HG03520 (cell line): Measurements from ENCODE around the gene SLC16A14.

Source experiments
- ATAC-seq: cut with Tn5 transposase; IDR thresholded peaks from one replicate; pipeline ENCODE4 v1.9.1; 2021; ENCODE audit warnings: mild to moderate bottlenecking, moderate library complexity; ENCODE audit not compliant: unreplicated experiment

Gene SLC16A14

GRCh38 chr2:230043025-230043424 is 25.7 kb downstream of the SLC16A14 start:
- ATAC-seq = no peak

- ATAC-seq = no peak
Observed at GRCh38 chr2:230042195-230042594, 26.5 kb downstream of the SLC16A14 start.

- ATAC-seq = no peak
Observed at GRCh38 chr2:230023313-230023712, 45.4 kb downstream of the SLC16A14 start.

- no peak for ATAC-seq
Observed at GRCh38 chr2:230019742-230020141, 49.0 kb downstream of the SLC16A14 start.

- ATAC-seq = no peak
Observed at GRCh38 chr2:230018153-230018552, 50.6 kb downstream of the SLC16A14 start.

GRCh38 chr2:230016844-230017243 is 51.9 kb downstream of the SLC16A14 start:
- ATAC-seq = no peak

- no peak for ATAC-seq
Observed at GRCh38 chr2:230012267-230012884, 56.3 kb downstream of the SLC16A14 start.

GRCh38 chr2:230011617-230012016 is 57.1 kb downstream of the SLC16A14 start:
- no peak for ATAC-seq

- ATAC-seq = no peak
Observed at GRCh38 chr2:230010501-230010900, 58.2 kb downstream of the SLC16A14 start.

- no peak for ATAC-seq
Observed at GRCh38 chr2:230008708-230009066, 60.0 kb downstream of the SLC16A14 start.

- ATAC-seq = peak; percentile 55
Observed at GRCh38 chr2:230007931-230008707, 60.6 kb downstream of the SLC16A14 start.

- peak; percentile 95 for ATAC-seq
Observed at GRCh38 chr2:230000118-230000841, 68.4 kb downstream of the SLC16A14 start.

GRCh38 chr2:229997565-229997964 is 71.2 kb downstream of the SLC16A14 start:
- ATAC-seq = no peak

- no peak for ATAC-seq
Observed at GRCh38 chr2:229996320-229996719, 72.4 kb downstream of the SLC16A14 start.

- ATAC-seq = no peak
Observed at GRCh38 chr2:229993236-229993635, 75.5 kb downstream of the SLC16A14 start.
